Glomerular endothelial cell (primary cell): ENCODE results near the gene IFNK. TPM values are rescaled to one million over a fixed set of nuclear protein-coding genes. Genes with fewer than 3 reads are reported as not detected.

Experiments used
- DNase-seq: peaks from one replicate; pipeline ENCODE4 v3.0.0-alpha.2; 2011; ENCODE audit warnings: low read depth, low spot score; ENCODE audit errors: extremely low read depth
- total RNA-seq: library from RNA; depleted of rRNA; stranded (reverse); fragments of >200 nt; gene quantifications from 2 replicates; pipeline ENCODE4 v1.2.3, GENCODE V29; 2015

Gene IFNK
- total RNA-seq, 1 donor from 2014 or later, result not detected

- no peak for DNase-seq
Observed at GRCh38 chr9:27537027-27537435, 12.9 kb downstream of the IFNK start.

GRCh38 chr9:27537756-27538155 lies 13.7 kb downstream of the IFNK start:
- DNase-seq, result no peak

GRCh38 chr9:27538647-27539046 lies 14.6 kb downstream of the IFNK start:
- no peak for DNase-seq

GRCh38 chr9:27539479-27540441 lies 15.7 kb downstream of the IFNK start:
- DNase-seq, result no peak

- DNase-seq, result no peak
Observed at GRCh38 chr9:27540502-27540901, 16.4 kb downstream of the IFNK start.

GRCh38 chr9:27541740-27542139 lies 17.6 kb downstream of the IFNK start:
- no peak for DNase-seq

- DNase-seq, result no peak
Observed at GRCh38 chr9:27542508-27542907, 18.4 kb downstream of the IFNK start.

GRCh38 chr9:27545471-27545870 lies 21.4 kb downstream of the IFNK start:
- DNase-seq, result no peak

GRCh38 chr9:27548055-27548741 lies 24.1 kb downstream of the IFNK start:
- no peak for DNase-seq

GRCh38 chr9:27549196-27549755 lies 25.2 kb downstream of the IFNK start:
- DNase-seq, result no peak

GRCh38 chr9:27554712-27555111 lies 30.6 kb downstream of the IFNK start:
- DNase-seq, result no peak

GRCh38 chr9:27556470-27556869 lies 32.4 kb downstream of the IFNK start:
- no peak for DNase-seq

GRCh38 chr9:27558307-27558706 lies 34.2 kb downstream of the IFNK start:
- DNase-seq, result no peak

- no peak for DNase-seq
Observed at GRCh38 chr9:27560457-27560856, 36.4 kb downstream of the IFNK start.

- DNase-seq, result no peak
Observed at GRCh38 chr9:27561685-27562084, 37.6 kb downstream of the IFNK start.

- no peak for DNase-seq
Observed at GRCh38 chr9:27563738-27564430, 39.8 kb downstream of the IFNK start.

GRCh38 chr9:27564670-27565069 lies 40.6 kb downstream of the IFNK start:
- DNase-seq, result no peak

GRCh38 chr9:27565696-27566095 lies 41.6 kb downstream of the IFNK start:
- DNase-seq, result no peak

GRCh38 chr9:27566118-27566517 lies 42.0 kb downstream of the IFNK start:
- no peak for DNase-seq

- DNase-seq, result no peak
Observed at GRCh38 chr9:27569406-27569805, 45.3 kb downstream of the IFNK start.

- DNase-seq, result no peak
Observed at GRCh38 chr9:27571011-27571410, 46.9 kb downstream of the IFNK start.
